ENCODE data around the gene IFITM10. TPM values are rescaled to one million over a fixed set of nuclear protein-coding genes. Genes with fewer than 3 reads are reported as not detected.

The IFITM10 gene
- total RNA-seq: not detected in 2 replicates

DNA sequence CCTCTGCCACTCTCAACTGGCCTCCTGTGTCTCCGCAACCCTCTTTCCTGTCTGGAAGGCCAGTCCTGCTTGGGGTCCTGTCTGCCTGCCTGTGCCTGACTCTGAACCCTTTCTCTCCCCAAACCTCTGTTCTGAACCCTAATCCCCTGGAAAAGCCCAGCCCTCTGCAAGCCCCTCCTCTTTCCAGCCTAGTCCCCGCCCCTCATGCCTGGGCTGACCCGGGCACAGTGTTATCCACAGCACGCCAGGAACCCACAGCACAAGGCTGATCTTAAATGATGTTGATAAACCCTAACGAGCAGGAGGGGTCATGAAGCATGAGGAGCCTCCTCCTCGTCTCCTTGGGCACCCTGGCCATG, at the start of gene IFITM10:
Gene IFITM10 (minus strand): TSS at position 115 of the 359 bp plus-strand sequence. CDS start 153 bp downstream, outside the sequence.

DNA sequence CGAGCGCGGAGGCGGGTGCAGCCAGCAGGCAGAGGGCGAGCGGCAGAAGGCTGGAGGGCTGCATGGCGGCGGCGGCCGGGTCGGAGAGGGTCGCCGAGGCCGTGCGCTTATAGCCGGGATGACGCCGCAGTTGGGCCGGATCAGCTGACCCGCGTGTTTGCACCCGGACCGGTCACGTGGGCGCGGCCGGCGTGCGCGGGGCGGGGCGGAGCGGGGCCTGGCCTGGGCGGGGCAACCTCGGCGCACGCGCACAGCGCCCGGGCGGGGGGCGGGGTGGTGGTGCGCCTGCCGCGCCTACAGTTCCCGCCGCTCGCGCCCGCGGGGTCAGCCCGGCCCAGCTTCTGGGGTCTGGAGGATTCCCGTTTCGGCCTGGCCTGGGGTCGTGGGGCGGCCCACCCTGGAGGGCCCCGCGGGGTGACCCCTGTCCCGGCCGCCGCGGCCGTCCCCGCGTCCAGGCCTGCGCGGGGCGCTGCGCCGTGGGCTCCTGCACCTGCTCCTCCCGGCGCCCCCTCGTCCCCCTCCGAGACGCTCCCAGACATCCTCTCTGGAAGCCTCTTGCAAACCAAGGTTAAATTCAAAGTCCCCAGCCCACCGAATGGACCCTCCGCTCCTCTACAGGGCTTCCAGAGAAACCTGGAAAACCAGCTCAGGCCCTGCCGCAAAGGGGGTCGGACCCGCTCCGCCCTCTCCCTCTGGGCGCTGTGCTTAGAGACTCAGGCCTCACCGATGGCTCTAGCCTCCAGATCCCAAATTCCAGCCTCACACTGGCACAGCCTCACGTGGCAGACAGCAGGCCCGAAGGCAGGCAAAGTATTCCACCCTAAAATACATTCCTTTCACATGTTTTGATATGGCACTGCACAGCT, 13.6 kb upstream of the IFITM10 start, which contains the start of gene CTSD:
Gene CTSD (minus strand): TSS at position 132 of the 866 bp plus-strand sequence. CDS start 68 bp downstream, at position 64.

DNA sequence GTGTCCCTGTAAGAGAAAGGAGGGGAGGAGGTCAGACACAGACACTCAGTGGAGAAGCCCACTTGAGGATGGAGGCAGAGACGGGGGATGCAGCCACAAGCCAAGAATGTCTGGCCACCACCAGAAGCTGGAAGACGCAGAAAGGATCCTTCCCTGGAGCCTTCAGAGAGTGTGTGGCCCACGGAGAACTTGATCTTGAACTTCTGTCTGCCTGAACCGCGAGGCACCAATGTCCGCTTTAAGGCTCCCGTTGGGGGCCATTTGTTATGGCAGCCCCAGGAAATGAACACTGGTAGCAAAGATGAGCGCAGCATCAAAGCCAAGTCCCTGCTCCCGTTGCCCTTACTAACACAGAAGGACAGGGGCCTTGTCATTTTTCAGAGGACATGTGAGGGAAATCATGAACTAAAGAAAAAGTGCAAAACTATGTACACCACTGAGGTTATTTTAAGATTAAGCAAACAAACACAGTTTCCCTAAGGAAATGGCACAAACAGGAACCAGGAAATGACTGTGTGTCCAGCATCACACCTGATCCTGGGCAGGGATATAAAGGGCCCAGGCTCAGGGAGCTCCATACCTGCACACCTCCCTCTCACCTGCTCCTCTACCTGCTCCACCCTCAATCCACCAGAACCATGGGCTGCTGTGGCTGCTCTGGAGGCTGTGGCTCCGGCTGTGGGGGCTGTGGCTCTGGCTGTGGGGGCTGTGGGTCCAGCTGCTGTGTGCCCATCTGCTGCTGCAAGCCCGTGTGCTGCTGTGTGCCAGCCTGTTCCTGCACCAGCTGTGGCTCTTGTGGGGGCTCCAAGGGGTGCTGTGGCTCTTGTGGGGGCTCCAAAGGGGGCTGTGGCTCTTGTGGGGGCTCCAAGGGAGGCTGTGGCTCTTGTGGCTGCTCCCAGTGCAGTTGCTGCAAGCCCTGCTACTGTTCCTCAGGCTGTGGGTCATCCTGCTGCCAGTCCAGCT, 53.5 kb downstream of the IFITM10 start, which contains the start of gene KRTAP5-6:
Gene KRTAP5-6 (plus strand): TSS at position 588 of the 963 bp plus-strand sequence. CDS start 51 bp downstream, at position 639.

Other genes with a start within 250 kb of the IFITM10 start
- gene DUSP8, start 178.3 kb downstream of the IFITM10 start, total RNA-seq: 0.58 and 4.4 TPM in 2 replicates
- gene KRTAP5-1, start 165.3 kb downstream of the IFITM10 start, total RNA-seq: not detected in 2 replicates
- gene KRTAP5-2, start 152.3 kb downstream of the IFITM10 start, total RNA-seq: not detected in 2 replicates
- not detected in 2 replicates for gene KRTAP5-3, start 142.1 kb downstream of the IFITM10 start, total RNA-seq
- not detected in 2 replicates for gene KRTAP5-4, start 128.5 kb downstream of the IFITM10 start, total RNA-seq
- not detected in 2 replicates for gene KRTAP5-5, start 120.8 kb downstream of the IFITM10 start, total RNA-seq
- not detected in 2 replicates for gene KRTAP5-6, start 53.4 kb downstream of the IFITM10 start, total RNA-seq
- gene CTSD, start 13.3 kb upstream of the IFITM10 start, total RNA-seq: 165 and 215 TPM in 2 replicates
- not detected in 2 replicates for gene SYT8, start 84.4 kb upstream of the IFITM10 start, total RNA-seq
- gene TNNI2, start 88.4 kb upstream of the IFITM10 start, total RNA-seq: not detected in 2 replicates
- gene LSP1, start 102.5 kb upstream of the IFITM10 start, total RNA-seq: 1.9 TPM in 1 of 2 replicates, not detected in the other
- not detected in 2 replicates for gene PRR33, start 141.3 kb upstream of the IFITM10 start, total RNA-seq
- gene TNNT3, start 169.1 kb upstream of the IFITM10 start, total RNA-seq: not detected in 2 replicates
- gene MRPL23, start 196.7 kb upstream of the IFITM10 start, total RNA-seq: 253 and 382 TPM in 2 replicates
- 41.8 and 55.1 TPM in 2 replicates for gene H19, start 247.2 kb upstream of the IFITM10 start, total RNA-seq

Measured in myometrial cell (primary cell).